HG02571 (cell line): Measurements from ENCODE around the gene PEX7.
"Not testable (repeated sequence)": the region's sequence is repeated elsewhere in the genome, so short reads cannot be mapped to it uniquely, and the experiment has no call there.

Experiments used
- ATAC-seq: cut with Tn5 transposase; IDR thresholded peaks from one replicate; pipeline ENCODE4 v1.9.1; 2021; ENCODE audit warnings: mild to moderate bottlenecking, moderate library complexity; ENCODE audit not compliant: unreplicated experiment

PEX7 gene

DNA sequence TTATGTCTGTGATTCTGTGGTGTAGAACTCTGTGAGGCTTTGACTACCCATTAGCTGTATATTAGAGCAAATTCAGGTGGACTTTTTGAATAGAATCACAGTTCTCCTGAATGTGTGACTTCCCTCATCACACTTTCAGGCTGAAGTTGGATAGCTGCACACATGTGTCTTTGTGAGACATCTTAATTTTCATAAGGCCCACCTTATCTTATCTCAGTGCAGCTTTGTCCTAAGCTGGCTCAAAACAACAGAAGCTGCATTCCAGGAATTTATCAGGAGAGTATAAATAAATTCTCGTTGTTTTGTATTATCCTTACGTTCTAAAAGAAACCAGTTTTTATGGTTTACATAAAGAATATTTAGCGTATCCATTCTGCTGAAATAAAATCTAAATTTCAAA is 73.5 kb downstream of the PEX7 start:
- no peak for ATAC-seq

DNA sequence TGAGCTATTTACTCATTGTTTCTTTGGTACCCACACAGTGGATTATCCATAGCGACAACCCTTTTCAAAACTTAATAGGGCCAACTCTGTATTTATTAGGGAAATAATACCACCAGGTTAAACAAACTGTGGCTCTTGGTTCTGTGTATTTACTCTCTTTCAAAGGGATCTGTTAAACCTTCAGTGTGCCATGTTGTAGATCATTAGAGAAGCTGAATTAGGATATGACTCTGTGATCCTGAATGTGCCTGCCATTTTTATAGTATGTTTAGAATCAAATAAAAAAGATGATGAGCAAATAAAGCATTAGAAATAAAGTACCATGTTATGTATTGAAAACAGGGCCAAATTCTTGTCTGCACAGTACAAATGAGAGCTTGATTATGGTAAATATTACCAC is 74.7 kb downstream of the PEX7 start:
- no peak for ATAC-seq

DNA sequence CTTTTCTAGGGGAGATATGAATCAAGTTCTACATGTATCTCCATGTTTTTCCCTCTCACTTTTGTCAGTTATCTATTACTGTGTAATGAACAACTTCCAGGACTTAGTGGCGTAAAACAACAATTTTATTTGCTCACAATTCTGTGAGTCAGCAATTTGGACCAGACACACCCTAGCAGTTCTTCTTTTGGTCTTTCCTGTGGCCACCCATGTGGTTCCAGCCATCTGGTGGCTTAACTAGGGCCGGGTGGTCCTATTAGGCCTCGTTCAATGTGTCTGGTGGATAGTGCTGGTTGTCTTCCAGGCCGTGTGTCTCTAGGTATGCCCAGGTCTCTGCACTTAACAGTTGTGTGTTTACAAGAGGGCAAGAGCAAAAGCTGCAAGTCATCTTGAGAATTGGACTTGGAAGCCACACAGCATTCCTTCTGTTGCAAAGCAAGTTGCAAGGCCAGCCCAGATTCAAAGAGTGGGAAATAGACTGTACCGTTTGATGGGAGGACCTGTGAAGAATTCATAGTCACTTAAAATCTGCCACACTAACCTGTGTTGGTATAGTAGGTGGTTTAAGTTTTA is 78.9 kb downstream of the PEX7 start:
- ATAC-seq, result no peak

DNA sequence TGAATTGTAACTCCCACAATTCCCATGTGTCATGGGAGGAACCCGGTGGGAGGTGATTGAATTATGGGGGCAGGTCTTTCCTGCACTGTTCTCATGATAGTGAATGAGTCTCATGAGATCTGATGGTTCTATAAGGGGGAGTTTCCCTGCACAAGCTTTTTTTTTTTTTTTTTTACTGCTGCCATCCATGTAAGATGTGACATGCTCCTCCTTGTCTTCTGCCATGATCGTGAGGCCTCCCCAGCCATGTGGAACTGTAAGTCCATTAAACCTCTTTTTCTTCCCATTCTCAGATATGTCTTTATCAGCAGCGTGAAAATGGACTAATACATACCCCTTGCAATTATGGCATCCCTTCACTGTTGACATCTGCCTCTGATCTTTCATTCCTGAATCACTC is 82.1 kb downstream of the PEX7 start:
- not testable (repeated sequence) for ATAC-seq

DNA sequence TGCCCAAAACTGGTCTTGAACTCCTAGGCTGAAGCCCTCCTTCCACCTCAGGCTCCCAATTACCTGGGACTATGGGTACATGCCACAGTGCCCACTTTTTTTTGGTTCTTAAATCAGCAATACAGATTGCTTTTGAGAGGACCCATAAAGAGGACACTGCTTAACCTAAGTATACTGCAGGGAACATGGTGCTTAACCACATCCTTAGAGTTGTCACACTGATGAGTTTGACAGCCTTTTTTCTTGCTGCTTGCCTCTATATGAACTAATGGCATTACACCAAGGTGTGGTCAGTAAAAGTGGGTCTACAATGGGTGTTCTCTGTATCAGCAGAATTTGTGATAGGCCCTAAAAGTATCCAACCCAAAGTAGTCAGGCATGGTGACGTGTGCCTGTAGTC is 92.6 kb downstream of the PEX7 start:
- ATAC-seq, result no peak

DNA sequence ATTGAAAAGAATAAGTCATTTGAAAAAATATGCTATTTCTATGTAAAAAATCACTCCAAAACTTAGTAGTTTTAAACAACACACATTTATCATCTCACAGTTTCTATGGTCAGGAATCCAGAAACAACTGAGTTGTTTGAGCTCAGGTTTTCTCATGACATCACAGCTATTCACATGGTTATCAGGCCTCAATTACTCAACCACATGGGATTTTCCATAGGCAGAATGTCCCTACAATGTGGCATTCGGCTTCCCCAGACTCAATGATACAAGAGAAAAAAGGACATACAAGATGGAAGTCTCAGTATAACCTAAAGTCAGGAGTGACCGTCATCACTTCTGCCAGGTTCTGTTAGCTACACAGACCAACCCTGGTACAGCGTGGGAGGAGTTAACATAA is 96.3 kb downstream of the PEX7 start:
- ATAC-seq, result no peak

DNA sequence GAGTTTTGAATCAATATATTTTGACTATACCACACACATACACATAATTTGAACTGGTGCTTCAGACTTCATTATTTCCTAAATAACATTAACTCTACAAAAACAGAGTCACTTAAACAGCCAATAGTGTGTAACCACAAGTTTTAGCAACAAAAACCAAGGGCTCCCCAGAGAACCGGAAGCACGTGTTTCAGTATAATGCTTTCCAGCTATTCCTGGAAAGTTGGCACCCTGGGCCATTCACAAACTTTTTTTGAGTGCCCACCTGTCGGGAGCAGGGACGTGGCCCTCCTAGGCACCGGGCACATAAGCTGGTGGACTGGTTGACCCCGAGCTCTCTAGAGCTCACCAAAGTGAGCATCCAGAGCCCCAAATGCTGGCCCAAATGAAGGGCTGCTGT is 97.8 kb downstream of the PEX7 start:
- no peak for ATAC-seq

DNA sequence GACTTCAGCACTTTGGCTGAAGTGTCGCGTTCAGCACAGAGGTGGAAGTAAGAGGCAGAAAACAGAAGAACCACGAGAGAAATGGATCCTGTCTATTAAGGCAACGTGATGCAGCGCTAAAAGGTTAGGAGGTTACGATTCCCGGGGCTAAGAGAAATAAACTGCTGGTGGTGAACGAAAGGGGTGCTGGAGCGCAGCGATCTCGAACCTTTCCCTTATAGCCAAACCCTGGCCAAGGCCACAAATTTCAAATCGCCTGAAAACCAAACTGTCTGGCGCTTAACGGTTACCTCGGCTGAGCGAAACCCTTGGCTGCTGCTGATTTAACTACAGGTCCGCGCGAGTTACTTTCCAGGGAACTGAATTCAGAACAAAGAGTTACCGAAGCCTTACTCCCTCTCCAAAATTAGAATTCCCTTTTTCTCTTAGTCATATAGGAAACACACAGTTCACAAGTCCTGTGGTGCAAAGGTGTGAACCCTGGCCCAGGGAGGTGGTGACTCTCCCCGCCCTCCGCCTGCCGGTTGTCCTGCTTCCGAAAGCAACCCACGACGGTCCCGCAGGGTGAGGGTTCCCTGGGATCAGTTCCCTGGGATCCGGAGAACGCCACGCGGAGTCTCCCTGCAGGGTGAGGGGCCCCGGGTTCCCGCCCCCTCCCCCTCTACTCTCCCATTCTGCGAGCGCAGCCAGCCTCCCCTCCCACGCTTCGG is 98.4 kb downstream of the PEX7 start:
- ATAC-seq, result no peak

DNA sequence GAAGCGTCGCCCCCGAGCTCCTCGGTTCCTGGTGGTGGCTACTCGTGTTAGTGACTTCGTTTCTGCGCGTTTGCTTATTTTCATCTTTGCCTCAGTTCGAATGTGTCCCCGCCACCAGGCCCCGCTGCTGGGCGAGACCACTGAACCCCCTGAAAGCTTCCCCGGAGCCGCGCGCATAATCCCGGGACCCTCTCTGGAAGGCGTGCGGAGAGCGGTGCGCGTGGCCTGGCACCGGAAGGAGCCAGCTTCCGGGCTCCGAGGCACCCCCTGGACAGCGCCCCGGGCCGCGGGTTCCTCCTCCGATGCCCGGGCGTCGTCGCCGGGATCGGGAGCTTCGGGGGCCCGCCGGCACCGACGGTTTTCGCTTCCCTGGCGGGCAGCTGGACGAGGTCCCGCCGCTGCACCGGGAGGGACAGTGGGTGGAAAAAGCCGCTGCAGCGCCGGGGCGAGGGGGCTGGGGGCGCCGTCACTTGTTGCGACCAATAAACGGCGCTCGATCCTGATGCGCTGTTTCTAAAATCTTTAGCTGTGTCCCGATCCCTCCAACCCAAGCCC is 99.1 kb downstream of the PEX7 start:
- no peak for ATAC-seq

DNA sequence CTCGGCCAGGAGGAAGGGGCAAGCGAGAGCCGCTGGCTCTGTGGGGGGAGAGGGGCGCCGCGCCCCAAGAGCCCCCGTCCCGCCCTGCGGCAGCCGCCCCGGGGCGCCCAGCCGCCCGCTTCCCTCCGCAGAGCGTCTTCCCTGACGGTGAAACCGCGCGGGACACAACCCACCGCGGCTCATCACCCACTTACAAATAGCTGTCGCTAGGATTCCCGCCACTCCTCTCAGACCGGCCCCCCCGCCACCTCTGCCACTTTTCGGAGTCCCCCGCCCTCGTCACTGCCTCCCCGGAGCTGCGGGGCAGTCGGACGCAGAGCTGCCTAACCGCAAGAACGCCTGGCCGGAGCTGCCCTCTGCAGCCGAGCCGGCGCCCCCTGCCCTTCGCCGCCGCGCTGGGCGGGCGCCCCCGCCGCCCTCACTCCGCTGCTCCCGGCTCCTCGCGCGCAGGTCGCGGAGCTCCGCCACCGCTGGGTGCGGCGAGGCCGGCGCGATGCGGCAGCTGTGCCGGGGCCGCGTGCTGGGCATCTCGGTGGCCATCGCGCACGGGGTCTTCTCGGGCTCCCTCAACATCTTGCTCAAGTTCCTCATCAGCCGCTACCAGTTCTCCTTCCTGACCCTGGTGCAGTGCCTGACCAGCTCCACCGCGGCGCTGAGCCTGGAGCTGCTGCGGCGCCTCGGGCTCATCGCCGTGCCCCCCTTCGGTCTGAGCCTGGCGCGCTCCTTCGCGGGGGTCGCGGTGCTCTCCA is 99.7 kb downstream of the PEX7 start, which contains the start of gene SLC35D3:
Gene SLC35D3 (plus strand): TSS at position 366 of the 749 bp plus-strand sequence. CDS start 128 bp downstream, at position 494.
- ATAC-seq, result no peak

DNA sequence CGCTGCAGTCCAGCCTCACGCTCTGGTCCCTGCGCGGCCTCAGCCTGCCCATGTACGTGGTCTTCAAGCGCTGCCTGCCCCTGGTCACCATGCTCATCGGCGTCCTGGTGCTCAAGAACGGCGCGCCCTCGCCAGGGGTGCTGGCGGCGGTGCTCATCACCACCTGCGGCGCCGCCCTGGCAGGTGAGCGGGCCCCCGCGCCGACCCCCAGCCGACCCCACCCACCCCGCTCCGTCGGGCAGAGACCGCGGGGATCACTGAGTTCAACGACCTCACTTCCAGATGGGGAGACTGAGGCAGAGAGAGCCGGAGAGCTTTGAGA is 100.3 kb downstream of the PEX7 start:
- no peak for ATAC-seq

DNA sequence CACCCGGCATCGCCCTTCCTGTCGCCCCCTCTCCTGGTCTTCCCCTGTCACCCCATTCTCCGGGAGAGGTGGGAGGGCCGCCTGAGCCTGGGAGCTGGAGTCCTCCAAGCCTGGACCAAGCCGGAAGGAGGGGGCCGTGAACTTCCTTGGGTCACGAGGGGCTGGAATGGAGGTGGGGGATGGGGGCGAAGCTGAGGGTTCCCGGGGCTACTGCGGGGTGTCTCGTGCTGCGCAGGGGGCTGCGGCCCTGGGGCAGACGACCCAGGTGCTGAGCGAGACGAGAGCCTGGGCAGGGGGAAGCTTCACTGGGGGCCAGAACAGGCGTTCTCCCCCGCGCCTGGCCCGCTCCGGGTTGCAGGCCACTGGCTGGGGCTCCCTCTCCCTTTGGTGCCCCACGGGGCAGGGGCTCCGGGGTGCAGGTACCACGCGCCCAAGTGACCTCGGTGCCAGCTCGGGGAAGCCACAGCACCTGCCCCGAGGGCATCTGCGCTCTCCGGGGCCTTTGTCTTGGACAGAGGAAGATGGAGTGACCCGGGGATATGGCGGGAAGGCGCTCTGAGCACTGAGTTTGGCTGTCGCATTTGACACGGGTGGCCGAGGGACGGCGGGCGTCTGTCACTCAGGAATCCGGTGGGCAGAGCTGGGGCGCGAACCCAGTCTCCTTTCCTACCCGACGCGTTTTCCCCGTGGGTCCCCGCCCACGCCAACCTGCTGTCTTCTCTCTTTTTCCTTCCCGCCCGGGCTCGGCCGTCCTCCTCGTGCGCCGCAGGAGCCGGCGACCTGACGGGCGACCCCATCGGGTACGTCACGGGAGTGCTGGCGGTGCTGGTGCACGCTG is 100.9 kb downstream of the PEX7 start:
- no peak for ATAC-seq

DNA sequence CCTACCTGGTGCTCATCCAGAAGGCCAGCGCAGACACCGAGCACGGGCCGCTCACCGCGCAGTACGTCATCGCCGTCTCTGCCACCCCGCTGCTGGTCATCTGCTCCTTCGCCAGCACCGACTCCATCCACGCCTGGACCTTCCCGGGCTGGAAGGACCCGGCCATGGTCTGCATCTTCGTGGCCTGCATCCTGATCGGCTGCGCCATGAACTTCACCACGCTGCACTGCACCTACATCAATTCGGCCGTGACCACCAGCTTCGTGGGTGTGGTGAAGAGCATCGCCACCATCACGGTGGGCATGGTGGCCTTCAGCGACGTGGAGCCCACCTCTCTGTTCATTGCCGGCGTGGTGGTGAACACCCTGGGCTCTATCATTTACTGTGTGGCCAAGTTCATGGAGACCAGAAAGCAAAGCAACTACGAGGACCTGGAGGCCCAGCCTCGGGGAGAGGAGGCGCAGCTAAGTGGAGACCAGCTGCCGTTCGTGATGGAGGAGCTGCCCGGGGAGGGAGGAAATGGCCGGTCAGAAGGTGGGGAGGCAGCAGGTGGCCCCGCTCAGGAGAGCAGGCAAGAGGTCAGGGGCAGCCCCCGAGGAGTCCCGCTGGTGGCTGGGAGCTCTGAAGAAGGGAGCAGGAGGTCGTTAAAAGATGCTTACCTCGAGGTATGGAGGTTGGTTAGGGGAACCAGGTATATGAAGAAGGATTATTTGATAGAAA is 101.7 kb downstream of the PEX7 start:
- ATAC-seq, result no peak

DNA sequence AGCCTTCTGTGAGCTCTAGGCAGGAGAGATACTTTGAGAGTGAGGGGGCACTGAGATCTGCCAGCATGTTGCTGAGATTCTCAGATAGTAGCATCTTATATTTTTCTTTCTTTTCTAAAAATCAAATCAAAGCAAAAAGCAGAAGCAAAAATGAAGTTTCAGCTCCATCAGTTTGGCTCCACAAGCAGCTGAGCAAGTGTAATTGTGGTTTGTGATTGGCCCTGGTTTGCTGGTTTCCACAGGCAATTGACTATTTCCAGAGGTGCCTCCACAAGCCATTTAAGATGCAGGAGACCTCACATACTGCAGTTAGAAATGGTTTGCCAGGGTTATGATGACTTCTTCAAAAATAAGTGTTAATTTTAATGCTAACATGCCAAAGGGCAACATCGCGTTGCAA is 104.0 kb downstream of the PEX7 start:
- no peak for ATAC-seq

DNA sequence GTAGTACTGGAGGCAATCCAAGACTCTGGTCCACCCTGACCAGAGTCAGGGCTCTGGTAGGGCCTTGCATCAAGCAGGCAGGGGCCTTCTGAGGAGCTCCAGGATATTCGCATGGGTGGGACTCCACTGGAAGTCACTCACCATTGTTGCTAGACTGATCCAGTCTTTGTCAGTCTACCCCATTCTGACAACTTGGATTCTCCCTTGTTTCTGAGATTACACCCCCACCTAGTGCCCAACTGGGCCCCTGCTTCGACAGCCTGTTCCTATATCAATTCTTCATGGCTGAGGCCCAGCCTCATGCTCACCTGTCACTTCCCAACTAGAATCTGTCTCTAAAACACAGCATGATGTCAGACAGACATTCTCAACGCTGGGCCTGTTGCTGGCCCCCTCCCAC is 104.9 kb downstream of the PEX7 start:
- no peak for ATAC-seq

DNA sequence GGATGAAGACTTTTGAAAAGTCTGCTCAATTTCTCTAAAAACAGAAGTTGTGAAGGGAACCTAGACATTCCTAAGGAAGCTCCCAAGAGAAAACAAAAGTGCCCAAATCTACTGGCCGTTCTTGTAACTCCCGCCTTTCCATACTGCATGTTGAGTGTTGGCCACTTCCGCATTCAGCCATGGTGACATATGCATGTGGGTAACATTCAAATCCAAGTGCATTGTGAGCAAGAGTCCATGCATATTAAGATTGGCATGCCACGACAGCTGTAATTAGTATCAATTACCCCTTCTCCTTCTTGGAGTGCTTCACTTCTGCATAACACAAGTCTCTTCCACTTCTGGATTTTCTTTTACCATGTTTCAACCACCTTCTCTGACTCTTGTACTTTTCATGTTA is 108.1 kb downstream of the PEX7 start:
- ATAC-seq, result no peak

DNA sequence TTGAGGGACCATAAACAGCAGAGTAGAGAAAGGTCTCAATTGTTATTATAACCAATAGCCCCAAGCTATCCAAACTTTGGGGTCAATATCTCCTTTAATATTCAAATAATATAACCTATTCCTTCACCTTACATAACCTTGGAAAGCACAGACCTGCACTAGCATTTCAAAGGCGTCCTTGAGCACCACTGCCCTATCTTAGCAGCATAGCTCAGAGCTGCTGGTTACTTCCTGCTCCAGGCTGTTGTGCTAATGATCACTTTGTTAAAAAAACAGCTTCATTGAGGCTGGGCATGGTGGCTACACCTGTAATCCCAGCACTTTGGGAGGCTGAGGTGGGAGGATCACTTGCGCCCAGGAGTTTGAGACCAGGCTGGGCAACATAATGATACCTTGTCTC is 110.2 kb downstream of the PEX7 start:
- no peak for ATAC-seq

DNA sequence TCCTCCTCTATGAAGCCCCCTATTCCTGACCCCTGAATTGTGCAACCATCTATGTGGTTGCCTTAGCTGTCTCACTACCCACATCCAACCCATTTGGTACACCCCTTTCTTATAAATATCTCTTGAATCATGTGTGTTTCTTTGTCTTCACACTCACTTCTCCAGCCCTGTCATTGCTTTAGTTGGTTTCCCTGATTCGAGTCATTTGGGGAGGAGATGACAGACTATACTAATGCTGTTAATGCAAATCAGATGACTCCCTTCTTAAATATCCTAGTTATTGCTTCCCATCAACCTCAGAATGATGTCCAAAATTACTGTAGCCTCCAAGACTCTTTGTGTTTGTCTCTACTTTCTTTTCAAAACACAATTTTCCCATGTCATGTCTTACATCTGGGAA is 122.7 kb downstream of the PEX7 start:
- no peak for ATAC-seq

DNA sequence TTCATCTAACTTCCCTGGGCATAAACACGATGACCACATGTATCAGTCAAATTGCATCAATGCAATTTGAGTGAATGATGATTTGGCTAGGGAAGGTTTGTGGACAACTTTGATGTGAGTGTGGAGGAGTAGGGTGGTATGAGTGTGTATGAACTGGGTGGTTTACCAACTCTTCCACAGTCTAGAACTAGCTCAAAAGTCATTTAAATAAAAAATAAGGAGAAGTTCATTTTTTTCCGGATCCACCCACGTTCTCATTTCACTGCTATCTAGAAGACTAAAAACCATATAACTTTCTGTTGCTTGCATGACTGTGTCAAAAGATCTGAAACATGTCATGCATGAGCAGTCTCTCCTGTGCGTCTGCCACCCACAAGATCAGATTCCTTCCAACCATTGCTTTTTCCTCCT is 123.3 kb downstream of the PEX7 start:
- ATAC-seq, result no peak

DNA sequence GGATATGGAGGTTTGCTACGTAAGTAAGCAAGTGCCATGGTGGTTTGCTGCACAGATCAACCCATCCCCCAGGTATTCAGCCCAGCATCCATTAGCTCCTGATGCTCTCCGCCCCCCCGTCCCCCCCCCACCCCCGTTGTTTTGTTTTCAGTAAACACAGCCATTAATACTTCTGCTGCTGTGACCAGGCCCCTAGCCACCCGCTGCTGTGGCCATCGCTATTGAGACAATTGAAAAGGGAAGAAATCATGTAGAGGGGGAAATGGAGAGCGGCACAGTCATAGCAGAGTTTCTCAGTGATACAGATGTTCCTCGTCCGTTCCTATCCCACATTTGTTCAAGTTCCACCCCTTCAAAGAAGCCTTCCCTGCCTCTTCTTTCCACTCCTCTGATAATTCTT is 124.6 kb downstream of the PEX7 start:
- ATAC-seq, result no peak

DNA sequence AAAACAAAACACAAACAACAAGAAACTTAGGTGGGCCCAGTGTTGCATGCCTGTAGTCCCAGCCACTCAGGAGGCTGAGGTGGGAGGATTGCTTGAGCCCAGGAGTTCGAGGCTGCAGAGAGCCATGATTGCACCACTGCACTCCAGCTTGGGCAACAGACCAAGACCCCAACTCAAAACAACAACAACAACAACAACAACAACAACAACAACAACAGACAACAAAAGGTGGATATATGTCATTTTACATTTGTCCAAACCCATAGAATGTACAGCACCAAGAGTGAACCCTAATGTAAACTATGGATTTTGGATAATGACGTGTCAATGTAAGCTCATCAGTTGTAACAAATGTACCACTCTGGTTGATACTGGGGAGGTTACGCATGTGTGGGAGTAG is 127.6 kb downstream of the PEX7 start:
- ATAC-seq, result not testable (repeated sequence)
